Measurements from ENCODE around the gene ANTXR2. TPM values are rescaled to one million over a fixed set of nuclear protein-coding genes. Genes with fewer than 3 reads are reported as not detected.

Gene ANTXR2
- total RNA-seq, 2 donors from 2014 or later = 86.1 to 133 TPM

GRCh38 chr4:80081566-80081965 is 8.5 kb upstream of the ANTXR2 start:
- H3K4me3 ChIP-seq = no peak overlapping the region
- no peaks in the 10 kb centered on the region for H3K9me3 ChIP-seq
- H3K4me1 ChIP-seq (replicated peaks) = no peaks in the 10 kb centered on the region
- DNase-seq (ENCODE audit: low spot score) = no peak
- H3K27ac ChIP-seq = no peak overlapping the region
- TF ChIP-seq POLR2AphosphoS5 (IDR thresholded peaks at IDR 0.05) = no peak
- TF ChIP-seq CTCF (IDR thresholded peaks at IDR 0.05) = no peak
- TF ChIP-seq POLR2A (IDR thresholded peaks at IDR 0.05) = no peak
- intact Hi-C loops (cut with DNase I) = no loop called here
- H3K36me3 ChIP-seq = no peaks in the 10 kb centered on the region
- H3K27me3 ChIP-seq (replicated peaks; ENCODE audit: insufficient read depth) = no peaks in the 10 kb centered on the region
- WGBS = 80% methylated on average over 4 of the region's 4 CpGs

- WGBS = 92% methylated on average over 15 of the region's 15 CpGs
- no peaks in the 10 kb centered on the region for H3K27me3 ChIP-seq (replicated peaks; ENCODE audit: insufficient read depth)
- intact Hi-C loops (cut with DNase I) = loop anchor here (10.0 kb wide), 1 partner anchor 1125 kb away; no protein-coding TSS in a partner anchor
- no peak overlapping the region for H3K4me3 ChIP-seq
- no peak for TF ChIP-seq POLR2AphosphoS5 (IDR thresholded peaks at IDR 0.05)
- no peak for TF ChIP-seq POLR2A (IDR thresholded peaks at IDR 0.05)
- TF ChIP-seq CTCF (IDR thresholded peaks at IDR 0.05) = no peak
- H3K36me3 ChIP-seq = no peaks in the 10 kb centered on the region
- DNase-seq (ENCODE audit: low spot score) = no peak
- H3K4me1 ChIP-seq (replicated peaks) = no peaks in the 10 kb centered on the region
- H3K9me3 ChIP-seq = no peaks in the 10 kb centered on the region
- no peak overlapping the region for H3K27ac ChIP-seq
Measured at GRCh38 chr4:80079255-80079923, 6.4 kb upstream of the ANTXR2 start.

GRCh38 chr4:80078346-80079092 is 5.5 kb upstream of the ANTXR2 start:
- Histone ChIP-seq H3K27me3 (replicated peaks; ENCODE audit: insufficient read depth) (no peaks in the 10 kb centered on the region), H3K9me3 (no peaks in the 10 kb centered on the region), H3K4me1 (replicated peaks) (no peaks in the 10 kb centered on the region), H3K27ac (no peak overlapping the region), H3K4me3 (no peak overlapping the region), H3K36me3 (no peaks in the 10 kb centered on the region)
- no peak for DNase-seq (ENCODE audit: low spot score)
- 93% methylated on average over 3 of the region's 3 CpGs for WGBS
- intact Hi-C loops (cut with DNase I) = loop anchor here (10.0 kb wide), 1 partner anchor 1124 kb away; no protein-coding TSS in a partner anchor
- no peak for TF ChIP-seq POLR2A (IDR thresholded peaks at IDR 0.05)
- no peak for TF ChIP-seq POLR2AphosphoS5 (IDR thresholded peaks at IDR 0.05)
- no peak for TF ChIP-seq CTCF (IDR thresholded peaks at IDR 0.05)

GRCh38 chr4:80077639-80078038 is 4.6 kb upstream of the ANTXR2 start:
- no peaks in the 10 kb centered on the region for H3K9me3 ChIP-seq
- H3K4me3 ChIP-seq = no peak overlapping the region
- no peak overlapping the region for H3K27ac ChIP-seq
- no peaks in the 10 kb centered on the region for H3K36me3 ChIP-seq
- H3K4me1 ChIP-seq (replicated peaks) = no peaks in the 10 kb centered on the region
- H3K27me3 ChIP-seq (replicated peaks; ENCODE audit: insufficient read depth) = no peaks in the 10 kb centered on the region
- TF ChIP-seq POLR2A (IDR thresholded peaks at IDR 0.05) = no peak
- TF ChIP-seq CTCF (IDR thresholded peaks at IDR 0.05) = no peak
- no peak for TF ChIP-seq POLR2AphosphoS5 (IDR thresholded peaks at IDR 0.05)
- intact Hi-C loops (cut with DNase I) = loop anchor here (10.0 kb wide), 1 partner anchor 1123 kb away; no protein-coding TSS in a partner anchor
- WGBS = 87% methylated on average over 5 of the region's 5 CpGs
- DNase-seq (ENCODE audit: low spot score) = no peak

Data from prostate gland (tissue), 2 donors.